Measurements from ENCODE around the gene RNF130. TPM values are rescaled to one million over a fixed set of nuclear protein-coding genes. Genes with fewer than 3 reads are reported as not detected.
"Not testable (repeated sequence)": the region's sequence is repeated elsewhere in the genome, so short reads cannot be mapped to it uniquely, and the experiment has no call there.

Gene RNF130
- total RNA-seq, 3 donors from 2014 or later: 36.1 to 75.7 (median 56.1) TPM

DNA sequence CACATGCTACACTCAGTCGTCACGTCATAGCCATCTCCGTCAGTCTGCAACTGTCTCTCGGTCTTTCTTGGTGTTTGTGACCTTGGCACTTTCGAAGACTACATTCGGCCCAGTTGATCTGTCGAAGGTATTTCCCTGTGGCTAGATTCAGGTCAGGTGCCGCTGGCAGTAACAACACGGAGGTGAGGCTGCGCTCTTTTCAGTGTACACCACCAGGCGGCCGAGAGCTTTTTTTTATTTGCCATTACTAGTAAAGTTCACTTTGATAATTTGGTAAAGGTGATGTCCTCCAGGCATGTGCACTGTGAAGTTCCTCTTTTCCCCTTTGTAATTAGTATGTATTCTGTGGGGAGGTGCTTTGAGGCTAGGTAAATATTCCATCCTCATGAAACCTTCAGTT lies 49.7 kb downstream of the RNF130 start:
- intact Hi-C loops (cut with DNase I, micrococcal nuclease): no loop called here
- DNase-seq: no peak
- TF ChIP-seq CTCF (IDR thresholded peaks at IDR 0.05): no peak
- no peaks in the 10 kb centered on the region for H3K9me3 ChIP-seq
- no peak for ATAC-seq
- H3K4me3 ChIP-seq: no peak overlapping the region
- H3K4me1 ChIP-seq (ENCODE audit: low read depth): no peaks in the 10 kb centered on the region
- H3K36me3 ChIP-seq (ENCODE audit: low read depth): no peaks in the 10 kb centered on the region

GRCh38 chr5:180020176-180020575 lies 51.4 kb downstream of the RNF130 start:
- ATAC-seq (no peak), DNase-seq (peak in 1 of 3 donors; percentile 9)
- H3K36me3 ChIP-seq (ENCODE audit: low read depth): no peaks in the 10 kb centered on the region
- intact Hi-C loops (cut with DNase I, micrococcal nuclease): no loop called here
- no peak for TF ChIP-seq CTCF (IDR thresholded peaks at IDR 0.05)
- no peaks in the 10 kb centered on the region for H3K4me1 ChIP-seq (ENCODE audit: low read depth)
- no peak overlapping the region for H3K4me3 ChIP-seq
- H3K9me3 ChIP-seq: no peaks in the 10 kb centered on the region

GRCh38 chr5:180018347-180019060 lies 53.1 kb downstream of the RNF130 start:
- intact Hi-C loops (cut with DNase I, micrococcal nuclease): no loop called here
- Histone ChIP-seq H3K9me3 (no peaks in the 10 kb centered on the region), H3K4me3 (no peak overlapping the region), H3K4me1 (ENCODE audit: low read depth) (no peaks in the 10 kb centered on the region), H3K36me3 (ENCODE audit: low read depth) (no peaks in the 10 kb centered on the region)
- ATAC-seq: no peak
- TF ChIP-seq CTCF (IDR thresholded peaks at IDR 0.05): no peak
- no peak for DNase-seq

DNA sequence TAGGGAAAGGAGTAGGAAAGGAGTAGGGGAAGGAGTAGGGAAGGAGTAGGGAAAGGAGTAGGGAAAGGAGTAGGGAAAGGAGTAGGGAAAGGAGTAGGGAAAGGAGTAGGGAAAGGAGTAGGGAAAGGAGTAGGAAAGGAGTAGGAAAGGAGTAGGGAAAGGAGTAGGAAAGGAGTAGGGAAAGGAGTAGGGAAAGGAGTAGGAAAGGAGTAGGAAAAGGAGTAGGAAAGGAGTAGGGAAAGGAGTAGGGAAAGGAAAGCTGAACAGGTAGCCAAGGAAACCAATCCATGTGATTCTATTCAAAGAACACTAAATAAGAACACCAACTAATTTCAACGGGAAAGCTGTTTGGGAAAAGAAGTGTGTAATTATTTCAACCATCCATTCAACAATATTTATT lies 56.0 kb downstream of the RNF130 start:
- H3K9me3 ChIP-seq; DNase-seq; H3K36me3 ChIP-seq (ENCODE audit: low read depth); H3K4me1 ChIP-seq (ENCODE audit: low read depth); ATAC-seq; intact Hi-C loops (cut with DNase I, micrococcal nuclease); H3K4me3 ChIP-seq: not testable (repeated sequence)

DNA sequence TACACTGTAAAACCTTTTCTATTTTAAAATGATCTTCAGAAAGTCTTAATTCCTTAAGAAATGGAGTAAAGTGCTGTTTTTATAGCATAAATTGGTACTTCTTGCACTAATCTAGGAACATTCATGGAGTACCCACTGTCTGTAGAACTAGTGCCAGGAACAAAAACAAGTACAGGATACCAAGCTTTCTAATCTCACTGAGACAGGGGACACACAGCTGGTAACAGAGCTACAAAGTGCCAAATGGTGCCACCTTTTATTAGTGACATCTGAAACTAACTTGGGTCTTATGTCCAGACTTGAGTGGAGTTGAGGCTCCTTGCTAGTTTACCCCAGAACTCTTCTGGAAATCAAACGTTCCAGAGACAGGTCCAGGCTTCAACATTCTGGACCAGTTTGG lies 57.9 kb downstream of the RNF130 start:
- ATAC-seq (no peak), DNase-seq (no peak)
- H3K9me3 ChIP-seq: no peaks in the 10 kb centered on the region
- no peaks in the 10 kb centered on the region for H3K36me3 ChIP-seq (ENCODE audit: low read depth)
- H3K4me3 ChIP-seq: no peak overlapping the region
- TF ChIP-seq CTCF (IDR thresholded peaks at IDR 0.05): no peak
- intact Hi-C loops (cut with DNase I, micrococcal nuclease): no loop called here
- H3K4me1 ChIP-seq (ENCODE audit: low read depth): no peaks in the 10 kb centered on the region

- intact Hi-C loops (cut with DNase I, micrococcal nuclease): no loop called here
- TF ChIP-seq CTCF (IDR thresholded peaks at IDR 0.05): no peak
- Histone ChIP-seq H3K4me1 (ENCODE audit: low read depth) (no peaks in the 10 kb centered on the region), H3K9me3 (no peaks in the 10 kb centered on the region), H3K36me3 (ENCODE audit: low read depth) (no peaks in the 10 kb centered on the region), H3K4me3 (no peak overlapping the region)
- DNase-seq (no peak), ATAC-seq (no peak)
Measured at GRCh38 chr5:180012316-180012715, 59.2 kb downstream of the RNF130 start.
